Stimulated activated CD8-positive, alpha-beta memory T cell treated with anti-CD3 and anti-CD28 coated beads, Interleukin-4, amount 100 ng/mL, for 48 hours (primary cell): ENCODE data around the gene TULP4.
"Not testable (repeated sequence)": the region's sequence is repeated elsewhere in the genome, so short reads cannot be mapped to it uniquely, and the experiment has no call there.

Source experiments
- DNase-seq: peaks from one replicate; pipeline ENCODE4 v3.0.0-alpha.2; 2020

The TULP4 gene

DNA sequence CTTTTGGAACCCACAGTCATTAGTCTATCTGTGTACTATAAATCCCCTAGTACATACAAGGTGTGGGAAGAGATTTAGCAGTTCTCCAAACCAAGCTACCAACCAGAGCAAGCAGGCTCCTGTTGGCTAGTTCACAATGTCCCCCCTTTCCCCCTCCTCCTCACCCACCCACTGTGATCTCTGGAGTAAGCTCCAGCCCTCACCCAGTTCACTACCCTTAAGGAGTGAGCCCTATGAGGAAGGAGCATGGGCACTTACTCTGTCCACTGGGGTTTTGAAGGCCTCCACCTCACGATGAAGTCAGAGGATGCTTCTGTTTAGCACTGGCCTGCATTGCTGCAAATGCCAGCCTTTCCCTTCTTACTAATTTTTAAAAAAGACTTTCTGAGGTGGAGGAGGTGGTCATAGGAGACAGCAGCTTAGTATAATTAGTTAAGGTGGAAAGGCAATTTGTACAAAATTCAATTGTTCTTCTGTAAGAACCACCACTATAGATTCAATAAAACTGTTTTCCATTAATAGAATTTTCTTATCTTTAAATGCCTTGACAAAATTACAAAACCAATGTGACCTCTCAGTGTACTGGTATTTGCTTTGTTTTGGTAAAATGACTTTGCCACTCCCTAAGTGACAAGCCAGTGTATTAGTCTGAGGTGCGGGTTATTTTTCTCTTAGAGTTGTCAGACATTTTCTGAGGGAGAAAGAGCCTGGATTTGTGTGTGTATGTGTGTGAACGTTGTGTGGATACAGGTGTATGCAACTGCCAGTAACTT lies 86.2 kb downstream of the TULP4 start:
- DNase-seq = no peak

DNA sequence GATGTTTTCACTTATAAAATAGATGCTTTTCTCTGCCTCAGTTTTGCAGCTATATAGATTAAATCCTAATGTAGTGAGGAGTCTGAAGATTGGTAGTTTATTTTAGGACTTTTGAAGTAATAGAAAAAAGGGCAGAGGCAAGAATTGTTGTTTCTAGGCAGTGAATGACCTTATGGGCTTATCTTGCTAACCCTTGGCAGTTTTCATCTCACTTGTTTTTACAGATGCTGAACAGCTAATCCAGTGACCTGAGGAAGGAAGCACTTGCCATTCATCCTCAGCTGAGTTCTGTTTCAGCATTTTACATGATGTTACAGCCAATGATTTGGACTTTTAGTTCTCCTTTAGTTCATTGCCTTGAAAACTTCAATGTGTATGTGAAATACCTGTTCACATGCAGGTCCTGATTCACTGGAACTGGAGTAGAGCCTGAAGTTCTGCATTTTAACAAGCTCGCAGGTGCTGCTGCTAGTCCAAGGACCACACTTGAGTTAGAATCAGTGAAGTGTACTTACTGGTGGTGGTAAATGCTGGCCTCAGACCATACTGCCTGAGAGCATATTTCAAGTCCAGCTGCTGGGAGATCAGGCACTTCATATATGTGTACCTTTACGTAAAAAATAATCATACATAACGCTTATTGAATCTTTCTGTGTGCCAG lies 86.9 kb downstream of the TULP4 start:
- DNase-seq = no peak

DNA sequence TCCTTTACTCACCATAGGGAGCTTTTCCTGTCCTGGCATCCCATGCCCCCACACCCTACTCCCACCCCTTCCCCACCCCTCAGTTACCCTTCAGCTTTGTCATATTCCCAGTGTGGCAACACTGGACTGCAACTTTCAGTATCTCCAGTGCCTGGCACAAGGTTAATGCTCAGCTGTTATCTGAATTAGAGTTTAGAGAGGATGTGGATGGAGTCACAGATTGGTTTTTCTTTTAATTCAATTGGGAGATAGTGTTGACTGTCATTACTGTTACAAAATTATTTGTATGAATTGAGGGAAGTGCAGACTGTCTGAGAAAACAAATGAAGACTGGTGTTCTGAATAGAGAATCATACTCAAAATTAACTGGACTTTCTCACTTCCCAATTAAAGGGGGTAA lies 89.9 kb downstream of the TULP4 start:
- no peak for DNase-seq

DNA sequence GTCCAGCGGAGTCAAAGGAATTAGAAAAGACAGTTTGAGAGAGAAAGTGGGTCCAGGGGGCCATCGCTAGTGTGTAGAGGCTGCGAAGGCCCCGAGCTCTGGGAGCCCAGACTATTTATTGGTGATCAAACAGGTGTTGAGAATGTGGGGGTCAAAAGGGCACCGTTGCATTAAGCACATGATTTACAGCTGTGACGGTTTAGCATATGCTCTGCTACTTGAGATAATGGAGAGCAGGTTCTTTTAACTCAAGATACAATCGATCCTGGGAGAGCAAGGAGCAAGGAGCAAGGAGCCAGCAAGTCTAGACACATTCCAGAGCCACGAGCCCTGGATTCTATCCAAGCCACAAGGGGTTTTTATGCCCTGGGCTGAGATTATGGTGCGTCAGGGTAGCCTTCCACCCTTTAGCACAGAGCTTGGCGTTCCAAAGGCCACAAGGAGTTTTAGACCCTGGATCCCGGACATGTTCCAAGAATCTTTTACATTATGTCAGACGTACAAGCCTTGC lies 93.1 kb downstream of the TULP4 start:
- not testable (repeated sequence) for DNase-seq

DNA sequence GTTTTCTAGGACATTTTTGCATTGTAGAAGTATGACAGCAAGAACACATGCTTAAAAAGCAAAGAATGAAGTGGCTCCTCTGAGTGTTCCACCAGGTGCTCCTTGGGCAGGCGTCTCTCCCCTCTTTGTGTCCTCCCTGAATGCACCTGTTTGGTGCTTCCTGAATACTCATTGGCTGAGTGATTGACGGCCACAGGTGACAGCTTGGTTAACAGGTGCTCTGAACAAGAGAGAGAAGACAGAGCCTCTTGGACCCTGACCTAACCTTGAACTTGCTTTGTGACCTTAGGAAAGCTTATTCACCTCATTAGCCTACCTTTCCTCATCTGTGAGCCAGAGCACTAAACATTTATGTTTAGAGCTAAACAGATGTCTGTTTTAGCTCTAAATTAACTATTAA lies 93.7 kb downstream of the TULP4 start:
- no peak for DNase-seq

DNA sequence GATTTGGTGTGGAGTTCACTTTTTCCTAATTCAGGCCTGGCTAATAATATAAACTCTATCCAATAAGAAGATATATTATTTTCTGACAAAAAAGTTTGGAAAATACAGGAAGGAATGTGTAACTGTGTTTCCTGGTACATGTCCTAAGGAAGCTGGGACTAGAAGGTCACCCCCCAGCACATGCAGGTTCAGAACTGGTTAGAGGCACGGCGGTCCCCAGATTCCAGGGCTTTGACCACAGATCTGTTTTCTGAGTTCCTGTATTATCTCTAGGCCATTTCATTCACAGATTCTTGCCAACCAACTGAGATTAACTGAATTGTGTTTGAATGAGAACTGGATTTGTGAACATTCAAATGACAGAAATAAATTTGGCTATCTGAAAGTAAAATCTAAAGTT lies 94.5 kb downstream of the TULP4 start:
- DNase-seq = no peak

DNA sequence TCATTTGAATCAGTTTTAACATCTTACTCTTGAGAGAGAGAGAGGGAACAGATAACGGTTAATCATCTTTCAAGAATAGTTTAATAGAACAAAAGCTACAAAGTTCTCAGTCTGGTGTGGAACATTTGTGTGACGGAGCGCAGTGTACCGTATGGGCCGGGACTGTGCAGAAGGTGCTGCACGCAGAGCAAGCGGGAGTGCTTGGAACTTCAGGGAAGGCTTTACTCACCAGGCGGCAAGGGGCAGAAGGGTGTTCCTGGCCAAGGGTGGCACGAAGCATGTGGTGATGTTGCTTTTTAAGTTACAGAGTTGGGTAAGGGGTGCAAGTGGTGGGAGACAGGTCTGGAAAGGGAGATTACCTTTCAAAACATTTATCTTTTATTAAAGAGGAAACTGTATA lies 95.7 kb downstream of the TULP4 start:
- DNase-seq = no peak

DNA sequence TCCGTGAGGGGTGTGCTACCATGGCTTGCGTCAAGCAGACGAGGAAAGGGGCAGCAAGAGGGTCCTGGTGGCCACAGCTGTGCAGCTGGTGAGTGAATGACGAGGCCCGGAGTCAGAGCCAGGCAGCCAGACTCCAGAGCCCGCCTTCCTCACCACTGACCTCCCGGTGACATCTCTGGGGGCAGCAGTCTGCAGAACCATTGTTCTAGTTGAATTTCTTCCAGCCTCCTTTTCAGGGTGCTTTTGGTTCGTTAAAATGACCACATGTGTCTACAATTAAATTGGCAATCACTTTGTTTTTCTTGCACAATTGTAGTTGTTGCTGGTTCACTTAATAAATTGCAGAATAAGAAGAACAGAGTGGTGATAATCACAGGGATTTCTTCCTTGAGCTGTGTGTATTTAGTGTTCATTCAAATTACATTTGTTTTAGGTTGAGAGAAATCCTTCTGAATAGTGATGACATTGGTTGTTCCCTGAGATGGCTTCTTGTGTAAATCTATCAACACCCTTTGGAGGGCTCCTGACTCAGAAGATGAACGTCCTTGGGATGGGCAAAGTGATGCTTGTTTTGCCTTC lies 96.4 kb downstream of the TULP4 start:
- DNase-seq = no peak

DNA sequence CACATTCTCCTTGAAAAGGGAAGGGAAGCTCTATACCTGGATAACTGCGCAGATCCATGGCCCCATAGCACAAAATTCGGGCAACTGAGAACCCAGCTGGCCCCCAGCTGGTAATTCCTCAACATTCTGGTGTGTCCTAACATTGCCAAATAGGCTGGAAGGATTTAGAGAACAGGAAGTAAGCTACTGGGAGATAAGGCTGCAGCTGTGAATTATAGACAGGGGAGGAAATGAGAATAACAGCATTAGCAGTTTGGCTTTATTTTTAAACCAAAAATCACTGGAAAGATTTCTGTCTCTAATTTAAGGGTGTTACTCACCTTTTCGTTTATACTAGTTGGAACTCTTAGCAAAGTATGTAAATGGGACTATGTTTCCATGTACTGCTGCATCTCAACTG lies 97.2 kb downstream of the TULP4 start:
- no peak for DNase-seq

DNA sequence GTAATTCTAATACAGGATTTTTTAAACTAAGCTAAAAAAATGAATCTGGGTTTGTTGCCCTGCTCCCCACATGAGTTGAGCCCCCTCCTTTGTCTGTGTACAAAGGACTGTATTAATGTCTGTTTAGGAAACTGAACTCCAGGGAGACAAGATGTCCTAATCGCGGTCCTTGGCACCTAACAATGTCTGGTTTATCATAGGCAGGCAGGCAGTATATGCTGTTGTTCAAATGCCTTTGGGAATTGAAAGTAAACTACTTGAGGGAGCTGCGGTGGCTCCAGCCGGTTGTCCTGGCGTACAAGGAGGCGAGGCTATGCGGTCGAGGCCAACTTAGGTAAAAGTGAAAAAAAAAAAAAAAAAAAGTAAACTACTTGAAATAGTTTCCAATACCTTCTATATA lies 98.5 kb downstream of the TULP4 start:
- DNase-seq = no peak

DNA sequence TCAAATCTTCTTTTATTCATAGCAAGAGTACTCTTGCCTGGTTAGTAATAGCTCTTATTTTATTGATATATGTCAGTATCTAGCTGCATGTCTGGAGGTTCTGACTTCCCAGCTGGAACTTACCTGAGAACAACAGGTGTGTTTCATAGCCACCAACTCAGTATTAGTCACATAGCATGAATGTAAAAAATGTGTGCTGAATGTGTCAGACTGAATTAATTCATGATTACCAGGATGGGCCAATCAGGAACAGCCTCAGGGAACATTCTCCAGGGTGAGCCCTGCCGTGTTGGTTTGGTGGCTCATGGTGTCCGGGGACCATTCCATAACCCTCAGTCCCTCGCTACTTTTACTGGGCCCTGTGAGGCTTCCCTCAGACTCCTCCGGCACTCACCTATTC lies 99.7 kb downstream of the TULP4 start:
- DNase-seq = no peak

DNA sequence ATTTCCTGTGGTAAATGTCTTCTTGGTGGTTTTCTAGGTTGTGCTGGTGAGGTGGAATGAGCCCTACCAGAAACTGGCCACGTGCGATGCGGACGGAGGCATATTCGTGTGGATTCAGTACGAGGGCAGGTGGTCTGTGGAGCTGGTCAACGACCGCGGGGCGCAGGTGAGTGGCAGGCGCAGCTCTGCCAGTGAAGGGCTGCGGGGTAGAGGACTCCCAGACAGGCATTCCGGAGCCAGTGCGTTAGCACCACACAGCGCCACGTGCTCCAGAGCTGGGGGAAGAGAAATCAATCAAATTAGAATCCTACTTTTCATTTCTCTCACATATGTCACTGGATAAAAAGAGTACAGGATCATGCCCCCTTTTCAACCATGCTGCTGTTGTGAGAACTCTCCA lies 100.8 kb downstream of the TULP4 start:
- no peak for DNase-seq

DNA sequence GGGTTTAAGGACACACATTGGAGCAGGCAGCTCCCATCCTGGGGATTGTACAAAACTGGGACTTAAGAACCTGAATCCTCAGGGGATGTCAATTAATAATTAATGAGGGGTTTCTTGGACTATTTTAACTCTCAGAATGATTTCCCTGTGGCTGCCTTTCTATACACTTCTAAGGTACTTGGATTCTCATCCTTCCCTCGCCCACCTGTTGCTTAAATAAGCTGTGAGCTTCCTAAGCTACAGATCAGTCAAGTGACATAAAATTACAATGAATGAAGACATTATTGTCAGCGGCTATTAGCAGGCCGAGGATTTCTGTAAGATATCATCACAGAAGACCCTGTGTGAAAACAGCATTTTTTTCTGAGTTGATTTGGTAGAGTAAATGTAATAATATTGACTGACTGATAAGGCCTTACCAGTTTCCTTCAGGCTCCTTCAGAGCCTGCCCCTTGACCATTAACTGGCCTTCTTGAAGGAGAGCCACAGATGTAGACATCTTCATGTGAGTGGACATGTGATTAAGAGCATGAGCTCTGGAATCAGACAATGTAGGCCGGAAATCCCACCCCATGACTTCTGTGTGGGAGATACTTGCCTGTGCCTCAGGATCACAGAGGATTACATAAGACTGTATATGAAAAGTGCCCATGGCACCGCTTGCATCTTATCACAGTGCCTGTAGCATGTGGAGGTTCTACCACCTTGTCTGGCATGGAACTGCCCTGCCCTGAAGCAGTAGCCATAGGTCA lies 101.7 kb downstream of the TULP4 start:
- DNase-seq = no peak

DNA sequence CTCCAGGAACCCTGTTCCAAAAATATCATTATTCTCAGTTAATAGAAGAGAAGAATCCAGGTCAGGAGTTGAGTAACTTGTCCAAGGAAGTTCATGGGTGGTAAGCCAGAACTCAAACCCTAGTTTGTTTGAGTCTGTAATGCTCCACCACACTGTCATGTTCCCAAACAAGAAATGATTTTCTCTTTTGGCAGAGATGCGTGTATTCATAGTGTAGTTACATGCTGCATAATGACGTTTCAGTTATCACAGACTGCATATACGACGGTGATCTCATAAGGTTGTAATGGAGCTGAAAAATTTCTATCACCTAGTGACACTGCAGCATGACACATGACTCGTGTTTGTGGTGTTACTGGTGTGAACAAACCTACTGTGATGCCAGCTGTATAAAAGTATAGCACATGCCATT lies 102.6 kb downstream of the TULP4 start:
- no peak for DNase-seq

DNA sequence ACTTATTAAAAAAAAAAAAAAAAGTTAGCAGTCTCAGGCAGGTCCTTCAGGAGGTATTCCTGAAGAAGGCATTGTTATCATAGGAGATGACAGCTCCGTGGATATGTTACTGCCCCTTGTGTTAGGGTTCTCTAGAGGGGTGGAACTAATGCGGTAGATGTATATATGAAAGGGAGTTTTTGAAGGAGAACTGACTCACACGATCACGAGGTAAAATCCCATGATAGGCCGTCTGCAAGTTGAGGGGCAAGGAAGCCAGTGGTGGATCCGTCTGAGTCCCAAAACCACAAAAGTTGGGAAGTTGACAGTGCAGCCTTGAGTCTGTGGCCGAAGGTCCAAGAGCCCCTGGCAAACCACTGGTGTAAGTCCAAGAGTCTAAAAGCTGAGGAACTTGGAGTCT lies 103.4 kb downstream of the TULP4 start:
- no peak for DNase-seq

DNA sequence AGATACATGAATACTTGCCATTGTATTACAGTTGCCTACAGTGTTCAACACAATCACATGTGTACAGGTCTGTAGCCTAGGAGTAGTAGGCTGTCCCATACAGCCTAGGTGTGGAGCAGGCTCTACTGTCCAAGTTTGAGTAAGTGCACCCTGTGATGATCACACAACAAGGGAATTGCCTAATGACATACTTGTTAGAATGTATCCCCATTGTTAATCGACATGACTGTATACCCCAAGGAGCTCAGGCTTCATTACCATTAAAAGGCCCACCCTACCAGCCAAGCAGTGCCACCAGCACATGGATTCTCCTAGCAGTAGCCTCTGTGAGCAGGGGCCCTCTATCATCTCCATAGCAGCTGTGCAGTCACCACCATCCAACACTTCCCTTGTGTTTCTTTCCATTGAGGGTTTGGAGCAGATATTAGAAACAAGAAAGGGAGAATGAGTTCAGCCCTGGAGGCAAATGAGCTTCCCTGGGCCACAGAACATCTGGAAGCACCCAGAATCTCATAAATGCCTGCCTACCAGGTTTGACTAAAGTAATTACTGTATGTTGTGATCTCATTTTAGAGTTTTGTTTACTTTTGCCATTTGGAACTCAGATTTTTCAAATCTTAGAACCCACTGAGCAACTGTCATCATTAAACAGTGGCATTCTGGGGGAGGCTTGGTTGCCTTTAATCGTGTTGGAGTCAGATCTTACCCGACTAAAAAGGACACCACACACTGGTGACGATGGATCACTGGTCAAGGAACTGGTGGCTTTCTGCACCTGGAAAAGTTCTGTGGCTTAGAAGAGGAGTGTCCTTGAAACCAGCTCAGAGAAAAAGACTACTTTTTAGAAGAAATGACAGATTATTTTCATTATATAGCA lies 104.9 kb downstream of the TULP4 start:
- no peak for DNase-seq

DNA sequence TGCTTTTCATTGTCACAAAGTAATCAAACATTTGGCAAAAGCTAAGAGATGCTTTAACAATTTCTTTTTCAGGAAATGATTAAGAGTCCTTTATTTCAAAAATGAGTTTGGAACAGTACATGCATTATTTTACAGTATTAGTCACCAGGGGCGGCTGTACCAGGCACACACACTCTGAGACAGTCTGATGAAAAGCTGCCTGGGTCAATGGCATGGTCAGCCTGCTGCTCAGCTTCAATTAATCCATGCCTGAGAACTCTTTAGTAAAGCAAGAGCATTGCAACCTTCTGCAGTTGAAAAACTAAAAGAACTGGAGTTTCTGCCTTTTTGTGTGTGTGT lies 105.5 kb downstream of the TULP4 start:
- DNase-seq = no peak

DNA sequence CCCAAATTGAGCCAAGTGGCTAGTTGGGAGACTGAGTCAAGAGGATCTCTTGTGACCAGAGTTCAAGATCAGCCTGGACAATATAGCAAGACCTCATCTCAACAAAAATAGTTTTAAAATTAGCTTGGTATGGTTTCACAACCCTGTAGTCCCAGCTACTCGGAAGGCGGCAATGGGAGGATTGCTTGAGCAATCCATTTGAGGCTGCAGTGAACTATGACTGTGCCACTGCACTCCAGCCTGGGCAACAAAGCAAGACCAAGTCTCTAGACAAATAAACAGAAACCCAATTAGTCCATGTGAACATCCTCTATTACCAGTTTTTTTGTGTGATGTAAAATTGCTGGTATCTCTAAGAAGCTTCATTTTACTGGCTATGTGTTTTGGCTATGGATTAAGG lies 106.2 kb downstream of the TULP4 start:
- no peak for DNase-seq

DNA sequence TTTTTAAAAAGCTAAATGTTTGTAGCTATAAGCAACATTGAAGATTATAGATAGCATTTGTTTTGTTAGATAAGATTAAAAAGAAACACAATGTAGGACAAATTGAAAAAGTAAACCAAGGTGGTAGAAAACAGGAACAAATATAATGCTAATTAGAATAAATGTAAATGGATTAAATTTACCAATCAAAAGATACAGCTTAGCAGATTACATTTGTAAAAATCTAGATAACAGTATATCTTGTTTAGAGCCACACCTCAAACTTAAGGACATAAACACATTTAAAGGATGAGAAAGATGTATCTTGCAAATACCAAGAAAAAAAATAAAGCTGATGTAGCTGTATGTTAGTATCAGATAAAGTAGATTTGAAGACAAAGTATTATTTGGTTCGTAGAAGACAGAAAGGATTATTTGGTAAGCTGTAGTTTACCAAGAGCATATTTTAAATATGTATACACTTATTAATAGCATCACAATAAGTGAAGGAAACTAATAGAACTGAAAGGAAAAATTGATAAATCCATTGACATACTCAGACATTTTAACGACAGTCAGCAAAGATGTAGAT lies 107.2 kb downstream of the TULP4 start:
- no peak for DNase-seq

DNA sequence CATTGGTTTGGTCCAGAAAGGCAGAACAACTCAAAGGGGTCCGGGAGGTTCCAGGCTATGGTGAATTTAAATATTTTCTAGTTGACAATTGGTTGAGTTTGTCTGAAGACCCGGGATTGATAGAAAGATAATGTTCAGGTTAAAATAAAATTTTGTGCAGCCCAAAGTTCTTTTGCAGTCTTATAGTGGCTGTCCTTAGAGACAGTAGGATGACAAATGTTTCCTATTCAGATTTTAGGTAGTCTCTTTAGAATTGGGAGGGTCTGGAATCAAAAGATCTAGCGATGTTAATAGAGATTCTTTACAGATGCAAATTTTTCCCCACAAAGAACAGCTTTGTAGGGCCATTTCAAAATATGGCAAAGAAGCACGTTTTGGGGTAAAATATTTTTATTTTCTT lies 109.1 kb downstream of the TULP4 start:
- no peak for DNase-seq

DNA sequence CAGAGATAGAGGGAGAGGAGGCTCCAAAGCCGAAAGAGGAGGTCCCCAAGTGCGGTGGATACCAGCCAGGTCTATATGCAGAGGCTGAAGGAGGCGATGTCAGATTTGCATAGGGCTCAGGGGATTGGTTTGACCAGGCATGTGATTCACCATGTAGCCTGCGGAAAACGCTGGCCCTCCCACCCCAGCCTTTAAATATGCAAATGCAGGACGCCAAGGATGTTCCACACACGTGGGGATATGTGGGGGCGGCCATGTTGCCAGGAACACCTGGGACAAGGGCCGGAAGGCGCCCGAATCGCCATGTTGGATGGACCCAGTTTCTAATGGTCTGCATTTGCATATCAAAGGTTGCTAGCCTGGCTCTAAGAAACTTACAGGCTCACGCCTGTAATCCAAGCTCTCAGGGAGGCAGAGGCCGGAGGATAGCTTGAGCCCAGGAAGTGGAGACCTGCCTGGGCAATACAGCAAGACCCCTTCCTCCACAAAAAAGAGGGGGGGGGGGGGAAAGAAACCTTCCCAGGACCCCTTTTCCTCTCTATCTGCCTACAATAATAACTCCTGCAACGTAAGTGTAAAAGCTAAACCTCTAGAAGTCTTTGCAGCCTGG lies 110.5 kb downstream of the TULP4 start:
- no peak for DNase-seq

DNA sequence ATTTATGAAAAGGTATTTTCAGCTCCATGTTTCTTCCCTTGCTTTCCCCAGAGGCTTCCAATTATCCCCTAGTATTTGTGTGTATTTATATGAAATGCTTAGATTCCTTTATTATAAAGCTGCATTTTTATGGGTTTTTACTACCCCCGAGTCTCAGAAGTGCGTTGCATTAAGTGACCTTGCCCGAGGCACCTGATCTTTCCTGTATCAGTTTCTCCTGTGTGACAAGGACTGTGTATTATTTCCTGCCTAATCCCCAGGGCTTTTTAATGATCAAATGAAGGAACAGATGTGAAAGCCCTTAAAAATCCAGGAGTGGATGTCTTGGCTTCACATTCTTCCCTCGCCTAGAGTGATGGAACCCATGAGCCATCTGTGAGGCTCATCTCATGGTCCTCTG lies 118.8 kb downstream of the TULP4 start:
- DNase-seq = no peak
